Naive thymus-derived CD8-positive, alpha-beta T cell (primary cell): ENCODE data around the gene BBS12. TPM values are rescaled to one million over a fixed set of nuclear protein-coding genes. Genes with fewer than 3 reads are reported as not detected.

Source experiments
- ATAC-seq, 2 donors: fragments of 150-1000 bp; cut with Tn5 transposase in 1 of 2; sonication (Bioruptor Pico), chemical (Tn5 transposase) in 1 of 2; 1 replicate in 1 of 2; 2 replicates in 1 of 2; pipeline ENCODE4 v1.10.0; 2021; ENCODE audit warnings: mild to moderate bottlenecking in 2 of 2, moderate library complexity in 2 of 2
- POLR2A ChIA-PET: fragments of 350-600 bp; sonication (Branson Sonifier 250); formaldehyde crosslinking; loops from one replicate; lab custom pipeline; 2021; ENCODE audit warnings: antibody characterized with exemption; lab: Charles Lee
- DNase-seq, 10 donors: peaks; one replicate each; pipeline versions ENCODE4 v3.0.0 to v3.0.0-alpha.2; 2020 to 2022
- H3K27ac Mint-ChIP-seq, 10 donors: one replicate each; pipeline ENCODE4 v1.8.0; 2020 to 2022; ENCODE audit warnings: mild to moderate bottlenecking in 10 of 10, mixed read lengths in 10 of 10, moderate library complexity in 4 of 10, inconsistent platforms in 1 of 10
- H3K27me3 Mint-ChIP-seq, 5 donors: one replicate each; pipeline ENCODE4 v1.8.0; 2021 to 2022; ENCODE audit warnings: mixed read lengths in 5 of 5
- H3K36me3 Mint-ChIP-seq, 3 donors: one replicate each; pipeline ENCODE4 v1.8.0; 2020 to 2022; ENCODE audit warnings: mixed read lengths in 3 of 3, mild to moderate bottlenecking in 2 of 3, inconsistent platforms in 1 of 3
- H3K4me1 Mint-ChIP-seq, 4 donors: one replicate each; pipeline ENCODE4 v1.8.0; 2021 to 2022; ENCODE audit warnings: mixed read lengths in 4 of 4
- H3K4me3 Mint-ChIP-seq, 10 donors: one replicate each; pipeline ENCODE4 v1.8.0; 2020 to 2022; ENCODE audit warnings: mild to moderate bottlenecking in 10 of 10, mixed read lengths in 10 of 10, moderate library complexity in 6 of 10, inconsistent platforms in 1 of 10
- H3K9me3 Mint-ChIP-seq, 9 donors: one replicate each; pipeline ENCODE4 v1.8.0; 2020 to 2022; ENCODE audit warnings: mixed read lengths in 9 of 9, mild to moderate bottlenecking in 3 of 9, inconsistent platforms in 1 of 9, moderate library complexity in 1 of 9
- polyA plus RNA-seq, 3 donors: library from polyadenylated mRNA; unstranded; fragments of 300-500 nt; fragmentation: Illumina TruSeq; gene quantifications; one replicate each; pipeline ENCODE4 v1.2.3, GENCODE V29; 2021
- total RNA-seq, 8 experiments: library from RNA in 2 of 8; stranded (reverse) in 2 of 8; gene quantifications; one replicate each; pipeline ENCODE4 v1.2.3 and lab custom pipeline; 2021 to 2026

Gene BBS12
- total RNA-seq (1 to 10 TPM; 1.9 to 2.4 TPM), polyA plus RNA-seq (1 to 10 TPM in 2 of 3 donors, under 1 TPM in 1; 0.46 to 1.5 (median 1.1) TPM), total RNA-seq (lab: John Stamatoyannopoulos, UW) (0.98 to 10.9 (median 3.7) reads per million in 6 experiments)

DNA sequence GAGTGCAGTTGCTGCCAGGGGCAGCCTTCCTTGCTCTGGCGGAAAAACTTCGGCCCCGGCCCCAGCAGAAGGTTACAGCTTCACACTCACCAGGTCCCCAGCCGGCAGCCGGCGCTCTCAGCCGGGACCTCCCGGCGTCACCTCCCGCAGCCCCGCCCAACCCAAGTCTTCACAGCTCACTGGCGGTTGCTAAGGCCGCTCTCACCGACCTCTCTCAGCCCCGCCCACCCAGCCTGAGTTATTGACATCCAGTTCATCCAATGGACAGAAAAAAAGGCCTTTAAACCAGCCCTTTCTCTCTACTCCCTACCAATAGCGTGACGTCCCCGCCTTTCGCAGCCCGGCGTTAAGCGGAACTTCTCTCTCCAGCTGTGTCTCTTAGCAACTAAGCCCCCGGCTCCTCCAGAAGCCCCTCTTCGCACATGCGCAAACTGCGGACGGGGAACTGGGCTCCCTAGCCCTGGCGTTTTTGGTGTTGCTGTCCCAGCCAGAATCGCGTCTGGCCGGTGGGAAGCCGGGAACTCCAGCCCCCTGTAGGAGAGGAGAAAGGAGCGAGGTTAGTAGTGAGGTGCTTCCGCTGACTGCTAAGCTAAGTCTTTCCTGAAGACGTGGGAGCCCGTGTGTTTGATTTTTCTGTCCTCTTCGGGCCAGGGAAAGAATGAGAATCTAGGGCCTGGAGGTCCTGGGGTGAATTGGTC, at the start of gene BBS12:
TSS of gene BBS12 (plus strand) at position 376 of the 698 bp plus-strand sequence. CDS start 9,189 bp downstream, outside the sequence.
- POLR2A ChIA-PET = interaction anchor here (1.0 to 1.4 kb wide), 2 partner anchors 15 to 190 kb away, joined by 3 to 6 read pairs; partner anchors contain the start of gene NUDT6
- Mint-ChIP-seq H3K36me3 (peaks cover 7 to 9% (median 7%) of the 10 kb centered on the region in 3 donors), H3K4me1 (peaks cover 8 to 24% (median 22%) of the 10 kb centered on the region in 4 donors), H3K27ac (peak within 1 kb of the TSS; percentile 90 to 99 (median 99)), H3K4me3 (peak within 1 kb of the TSS; percentile 94 to 100 (median 98)), H3K27me3 (no peaks in the 10 kb centered on the region), H3K9me3 (peaks cover 0 to 7% (median 0%) of the 10 kb centered on the region in 9 donors)
- DNase-seq (peak; percentile 92 to 100 (median 99)), ATAC-seq (peak; percentile 96)

DNA sequence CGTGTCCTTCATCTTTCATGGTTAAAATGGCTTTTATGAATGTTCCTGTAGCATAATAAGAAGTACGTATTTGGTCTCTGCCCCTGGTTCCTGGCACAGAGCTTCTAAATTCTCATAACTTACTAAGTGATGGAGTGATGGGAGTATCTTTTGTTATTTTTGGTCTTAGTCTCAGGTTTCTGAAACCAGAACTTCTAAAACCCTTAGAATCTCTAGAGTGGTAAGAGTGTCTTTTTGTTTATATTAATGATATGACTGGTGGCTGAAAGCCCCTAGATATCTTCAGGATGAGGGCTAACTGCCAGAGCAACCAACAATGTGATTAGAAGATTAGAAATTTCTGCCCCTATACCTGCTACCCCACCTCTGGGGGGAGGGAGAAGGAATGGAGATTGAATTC, 45.8 kb upstream of the BBS12 start:
- no peak for ATAC-seq
- POLR2A ChIA-PET = no interaction called here

DNA sequence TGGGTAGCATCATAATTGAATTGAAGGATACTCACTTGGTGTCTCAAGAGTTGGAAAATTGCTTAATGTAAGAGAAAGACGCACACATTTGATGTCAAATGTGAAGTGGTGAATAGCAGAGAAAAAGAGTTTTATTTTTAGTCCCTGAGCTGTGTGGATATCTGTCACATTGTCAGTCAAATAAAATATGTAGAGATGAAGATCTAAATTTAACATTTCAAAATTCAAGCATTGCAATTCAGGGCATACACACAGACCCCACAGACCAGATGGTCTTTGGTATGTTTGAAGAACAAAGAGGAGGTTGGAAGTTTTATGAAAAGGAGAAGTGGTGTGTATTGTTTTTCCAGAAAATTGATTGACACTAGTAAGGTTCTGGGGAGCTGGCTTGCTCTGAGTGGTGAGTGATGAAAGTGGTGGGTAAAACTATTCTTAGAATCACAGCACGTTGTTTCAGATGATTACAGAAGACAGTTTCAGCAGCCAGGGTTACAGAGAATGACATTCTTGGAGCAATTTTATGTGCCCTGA, 44.9 kb upstream of the BBS12 start:
- Mint-ChIP-seq H3K27me3 (peaks cover 0 to 9% (median 2%) of the 10 kb centered on the region in 5 donors), H3K4me3 (no peak overlapping the region), H3K36me3 (peaks cover 0 to under 1% (median 0%) of the 10 kb centered on the region in 3 donors), H3K27ac (no peak overlapping the region), H3K9me3 (peaks cover 0 to 14% (median 5%) of the 10 kb centered on the region in 9 donors), H3K4me1 (peaks cover 0 to 2% (median 0%) of the 10 kb centered on the region in 4 donors)
- POLR2A ChIA-PET = no interaction called here
- no peak for DNase-seq
- ATAC-seq = no peak

More for the DNA sequence above, 45.8 kb upstream of the BBS12 start:
- peaks cover 0 to 2% (median 0%) of the 10 kb centered on the region in 4 donors for H3K4me1 Mint-ChIP-seq
- no peak overlapping the region for H3K4me3 Mint-ChIP-seq
- DNase-seq = no peak
- peaks cover 0 to 6% (median 0%) of the 10 kb centered on the region in 3 donors for H3K36me3 Mint-ChIP-seq
- H3K27me3 Mint-ChIP-seq = peaks cover 0 to 9% (median 0%) of the 10 kb centered on the region in 5 donors
- H3K27ac Mint-ChIP-seq = no peak overlapping the region
- H3K9me3 Mint-ChIP-seq = peaks cover 0 to 20% (median 5%) of the 10 kb centered on the region in 9 donors

DNA sequence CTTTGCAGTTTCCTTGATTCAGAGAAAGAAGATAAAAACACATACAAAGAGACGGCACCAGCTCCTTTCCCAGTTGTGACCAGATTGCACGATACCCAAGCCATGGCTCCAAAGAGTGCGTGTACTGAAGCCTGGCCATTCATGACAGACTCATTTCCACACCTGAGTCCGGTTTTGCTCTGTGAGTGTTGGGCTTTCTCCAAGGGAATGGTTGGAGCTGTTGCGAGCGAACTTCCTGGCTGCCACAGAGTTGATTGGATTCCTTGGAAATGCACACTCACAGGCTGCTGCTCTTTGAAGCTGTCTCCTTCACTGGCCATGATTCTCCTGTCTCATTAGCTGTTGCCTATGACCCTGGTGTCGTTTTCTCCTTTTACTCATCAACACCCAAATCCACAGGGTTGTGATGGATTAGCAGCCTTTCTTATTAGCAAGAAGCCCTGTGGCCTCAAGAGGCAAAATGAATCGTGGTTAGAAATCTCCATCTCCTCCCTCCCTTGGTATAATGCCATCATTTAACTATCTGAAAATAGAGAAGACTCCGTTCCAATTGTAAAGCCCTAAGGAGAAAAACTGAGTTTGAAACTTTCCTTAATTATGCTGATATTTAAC, 43.9 kb upstream of the BBS12 start:
- peaks cover 0 to 7% (median 4%) of the 10 kb centered on the region in 9 donors for H3K9me3 Mint-ChIP-seq
- peaks cover 0 to 2% (median 0%) of the 10 kb centered on the region in 4 donors for H3K4me1 Mint-ChIP-seq
- no peak overlapping the region for H3K27ac Mint-ChIP-seq
- H3K4me3 Mint-ChIP-seq = peak overlapping the region in 1 of 10 donors; percentile 58
- DNase-seq (no peak), ATAC-seq (no peak)
- POLR2A ChIA-PET = no interaction called here
- peaks cover 0 to 7% (median 2%) of the 10 kb centered on the region in 5 donors for H3K27me3 Mint-ChIP-seq
- H3K36me3 Mint-ChIP-seq = no peaks in the 10 kb centered on the region

DNA sequence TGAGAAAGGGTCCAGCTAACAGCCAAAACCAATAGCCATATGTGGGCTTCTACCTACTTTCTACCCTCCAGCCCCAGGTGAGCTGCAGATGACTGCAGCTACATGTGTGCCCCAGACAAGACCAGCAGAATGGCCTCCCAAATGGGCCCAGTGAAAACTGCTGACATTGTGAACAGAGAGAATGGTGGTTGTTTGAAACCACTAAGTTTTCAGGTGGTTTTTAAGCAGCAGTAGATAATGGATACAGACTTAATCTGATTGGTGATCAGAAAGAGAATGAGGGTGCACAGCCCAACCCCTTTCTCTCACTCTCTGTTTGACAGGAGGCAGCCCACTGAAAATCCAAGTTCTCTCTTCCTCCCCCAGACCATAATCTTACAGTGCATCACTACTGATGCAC, 42.5 kb upstream of the BBS12 start:
- ATAC-seq (no peak), DNase-seq (no peak)
- Mint-ChIP-seq H3K4me1 (peaks cover 0 to 2% (median 0%) of the 10 kb centered on the region in 4 donors), H3K27me3 (peaks cover 3 to 9% (median 6%) of the 10 kb centered on the region in 5 donors), H3K4me3 (peak overlapping the region in 1 of 10 donors; percentile 23), H3K36me3 (no peaks in the 10 kb centered on the region), H3K27ac (peak overlapping the region in 2 of 10 donors; percentile 33 to 47), H3K9me3 (no peaks in the 10 kb centered on the region)
- POLR2A ChIA-PET = no interaction called here

DNA sequence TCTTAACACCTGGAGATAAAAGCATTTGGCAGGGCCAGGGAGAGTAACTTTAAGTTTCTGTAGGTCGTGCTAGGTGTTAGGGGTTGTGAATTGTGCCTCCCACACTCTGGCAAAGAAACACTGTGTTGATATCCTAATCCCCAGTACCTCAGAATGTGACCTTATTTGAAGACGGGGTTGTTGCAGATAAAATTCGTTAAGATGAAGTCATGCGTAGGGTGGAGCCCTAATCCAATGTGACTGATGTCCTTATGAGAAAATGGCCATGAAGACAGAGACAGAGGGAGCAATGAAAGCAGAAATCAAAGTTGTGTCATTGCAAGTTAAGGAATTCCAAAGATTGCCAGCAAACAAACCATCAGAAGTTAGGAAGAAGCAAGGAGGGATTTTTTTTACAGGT, 40.5 kb upstream of the BBS12 start:
- Mint-ChIP-seq H3K4me3 (no peak overlapping the region), H3K27ac (no peak overlapping the region), H3K27me3 (peaks cover 3 to 20% (median 6%) of the 10 kb centered on the region in 5 donors), H3K36me3 (no peaks in the 10 kb centered on the region), H3K4me1 (peaks cover 0 to 2% (median 0%) of the 10 kb centered on the region in 4 donors), H3K9me3 (no peaks in the 10 kb centered on the region)
- POLR2A ChIA-PET = no interaction called here
- DNase-seq = no peak
- ATAC-seq = no peak

DNA sequence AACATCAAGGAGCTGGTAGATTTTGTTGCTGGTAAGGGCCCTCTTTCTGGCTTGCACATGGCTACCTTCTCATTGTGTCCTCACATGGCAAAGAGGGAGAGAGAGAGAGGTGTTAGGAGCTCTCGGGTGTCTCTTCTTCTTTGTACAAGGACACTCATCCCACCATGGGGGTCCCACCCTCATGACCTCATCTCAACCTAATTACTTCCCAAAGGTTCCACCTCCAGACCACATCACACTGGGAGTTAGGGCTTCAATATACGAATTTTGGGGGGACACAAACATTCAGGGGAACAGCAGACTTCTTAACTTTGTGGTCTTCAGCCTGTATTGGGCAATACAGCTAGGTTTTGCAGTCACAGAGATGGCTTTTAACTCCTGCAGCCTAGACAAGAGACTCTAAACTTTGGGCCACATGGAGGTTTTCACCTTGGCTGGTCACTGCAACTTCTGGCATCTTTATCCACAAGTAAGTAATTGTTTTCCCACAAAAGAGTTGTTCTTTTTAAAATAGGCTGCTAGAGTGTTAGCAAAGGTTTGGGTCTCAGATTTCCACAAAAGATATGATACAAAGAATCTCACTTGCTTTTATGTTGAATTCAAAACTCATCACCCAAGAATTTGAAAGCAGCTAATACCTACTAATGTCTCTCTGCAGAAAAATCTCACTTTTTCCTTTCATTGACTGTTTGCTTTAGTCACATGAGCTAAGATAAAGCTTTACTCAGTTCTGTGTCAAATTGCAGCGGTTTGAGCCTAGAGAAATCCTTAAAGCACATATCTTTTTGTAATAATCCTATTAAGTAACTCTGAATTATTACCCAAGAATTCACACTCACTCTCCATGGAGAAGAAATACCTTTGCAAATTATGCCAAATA, 39.6 kb upstream of the BBS12 start:
- H3K9me3 Mint-ChIP-seq = no peaks in the 10 kb centered on the region

DNA sequence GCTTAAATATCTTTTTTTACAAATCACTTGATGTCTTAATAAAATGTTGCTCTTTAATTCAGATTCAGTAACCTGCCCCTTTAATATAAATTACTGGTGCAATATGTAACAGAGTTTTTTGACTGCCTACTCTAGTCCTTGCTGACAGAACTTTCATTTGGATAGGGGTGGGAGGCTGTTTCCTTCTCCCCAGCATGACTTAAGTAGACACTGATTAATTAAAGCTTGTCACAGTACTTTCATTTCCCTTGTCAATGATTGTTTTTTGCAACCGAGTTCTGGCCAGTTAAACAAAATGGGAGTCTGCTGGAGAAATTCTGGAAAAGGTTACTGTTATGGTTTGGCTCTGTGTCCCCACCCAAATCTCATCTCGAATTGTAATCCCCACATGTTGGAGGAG, 37.3 kb upstream of the BBS12 start:
- H3K9me3 Mint-ChIP-seq = no peaks in the 10 kb centered on the region
- POLR2A ChIA-PET = no interaction called here
- H3K27me3 Mint-ChIP-seq = peaks cover 3 to 20% (median 6%) of the 10 kb centered on the region in 5 donors
- no peak overlapping the region for H3K4me3 Mint-ChIP-seq
- H3K27ac Mint-ChIP-seq = no peak overlapping the region
- DNase-seq = no peak
- no peak for ATAC-seq
- no peaks in the 10 kb centered on the region for H3K4me1 Mint-ChIP-seq
- no peaks in the 10 kb centered on the region for H3K36me3 Mint-ChIP-seq

More for the DNA sequence above, 39.6 kb upstream of the BBS12 start:
- ATAC-seq (no peak), DNase-seq (no peak)
- Mint-ChIP-seq H3K4me3 (no peak overlapping the region), H3K4me1 (peaks cover 0 to 1% (median 0%) of the 10 kb centered on the region in 4 donors), H3K36me3 (no peaks in the 10 kb centered on the region), H3K27ac (no peak overlapping the region), H3K27me3 (peaks cover 3 to 20% (median 6%) of the 10 kb centered on the region in 5 donors)
- POLR2A ChIA-PET = no interaction called here

DNA sequence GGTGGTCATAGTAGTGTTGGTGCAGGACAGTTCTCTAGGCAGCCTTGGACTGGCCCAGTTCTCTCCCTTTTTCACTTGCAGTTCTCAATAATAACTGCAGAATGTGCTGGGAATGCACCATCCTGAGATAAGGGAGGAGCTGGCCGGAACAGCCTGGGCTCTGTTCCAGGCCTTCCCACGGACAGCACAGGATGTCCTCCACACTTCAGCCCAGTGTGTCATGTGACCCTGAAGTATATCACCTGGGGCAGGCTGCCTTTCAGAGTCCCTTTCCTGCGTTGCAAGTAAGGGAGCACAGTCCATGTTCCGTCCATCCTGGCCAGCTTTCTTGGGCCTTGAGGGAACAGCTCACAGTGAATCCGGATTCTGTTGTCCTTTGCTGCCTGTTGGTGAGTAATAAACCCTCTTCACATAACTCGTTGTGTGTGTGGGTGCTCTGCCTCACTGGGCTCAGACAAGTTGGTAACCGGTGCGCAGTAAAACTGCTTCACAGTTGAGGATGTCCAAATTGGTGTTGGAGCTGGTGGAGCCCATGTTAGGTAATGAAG, 32.3 kb upstream of the BBS12 start:
- no peak for ATAC-seq
- Mint-ChIP-seq H3K27ac (no peak overlapping the region), H3K27me3 (peaks cover 4 to 27% (median 13%) of the 10 kb centered on the region in 5 donors), H3K36me3 (no peaks in the 10 kb centered on the region), H3K9me3 (no peaks in the 10 kb centered on the region), H3K4me3 (no peak overlapping the region), H3K4me1 (no peaks in the 10 kb centered on the region)
- DNase-seq = no peak
- POLR2A ChIA-PET = no interaction called here

DNA sequence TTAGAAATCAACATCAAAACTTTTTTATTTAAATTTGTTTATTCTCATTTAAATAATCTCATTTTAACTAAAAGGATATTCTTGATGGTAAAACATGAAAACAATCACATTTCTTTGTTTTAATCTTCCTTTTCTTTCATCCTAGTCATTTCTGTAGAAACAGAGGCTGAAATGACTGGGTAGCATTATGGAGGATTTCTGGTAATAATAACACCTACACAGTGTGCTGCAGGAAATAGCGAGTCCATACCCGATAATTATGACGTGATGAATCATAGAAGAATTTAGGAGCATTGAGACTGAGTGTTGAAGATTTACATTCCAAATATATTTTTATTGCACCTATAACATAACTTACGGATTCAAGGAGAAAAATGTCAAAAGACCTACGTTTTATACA, 31.4 kb upstream of the BBS12 start:
- no peak for DNase-seq
- POLR2A ChIA-PET = no interaction called here
- Mint-ChIP-seq H3K27me3 (peaks cover 4 to 19% (median 13%) of the 10 kb centered on the region in 5 donors), H3K9me3 (no peaks in the 10 kb centered on the region), H3K4me1 (no peaks in the 10 kb centered on the region), H3K27ac (no peak overlapping the region), H3K4me3 (no peak overlapping the region), H3K36me3 (no peaks in the 10 kb centered on the region)
- ATAC-seq = no peak

DNA sequence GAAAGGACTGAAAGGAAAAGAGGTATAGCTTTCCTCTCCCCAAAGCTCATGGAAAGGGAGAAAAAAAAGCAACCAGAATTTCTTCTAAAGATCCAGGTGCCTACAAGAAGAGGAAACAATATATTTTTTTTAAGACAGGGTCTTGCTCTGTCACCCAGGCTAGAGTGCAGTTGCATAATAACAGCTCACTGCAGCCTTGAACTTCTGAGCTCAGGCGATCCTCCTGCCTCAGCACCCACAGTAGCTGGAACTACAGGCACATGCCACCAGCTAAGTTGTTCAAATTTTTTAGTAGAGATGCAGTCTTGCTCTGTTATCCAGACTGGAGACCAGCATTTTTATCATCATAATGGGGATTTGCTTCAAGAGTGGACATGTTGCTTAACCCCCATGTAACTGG, 30.5 kb upstream of the BBS12 start:
- H3K4me1 Mint-ChIP-seq = no peaks in the 10 kb centered on the region
- no peaks in the 10 kb centered on the region for H3K9me3 Mint-ChIP-seq

DNA sequence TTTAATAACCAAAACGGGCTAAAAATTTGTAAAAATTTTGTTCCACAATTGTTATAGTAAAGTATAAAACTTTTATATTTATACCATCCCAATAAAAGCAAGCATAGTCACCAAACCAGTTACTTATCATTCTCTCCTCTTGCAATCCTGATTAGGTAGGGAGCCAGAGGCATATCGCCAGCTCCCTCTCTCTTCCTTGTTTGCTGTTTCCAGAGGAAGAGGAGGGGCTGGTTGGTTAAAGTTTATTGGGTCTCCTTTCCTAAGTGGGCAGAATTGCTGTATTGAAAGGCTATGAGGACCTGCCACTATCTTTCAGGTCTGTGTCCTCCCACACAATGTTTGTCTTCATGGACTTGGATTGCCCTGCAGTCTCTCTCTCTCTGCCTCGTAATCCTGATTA, 29.6 kb upstream of the BBS12 start:
- peaks cover 4 to 23% (median 13%) of the 10 kb centered on the region in 5 donors for H3K27me3 Mint-ChIP-seq
- H3K9me3 Mint-ChIP-seq = no peaks in the 10 kb centered on the region
- ATAC-seq (no peak), DNase-seq (no peak)
- no peak overlapping the region for H3K4me3 Mint-ChIP-seq
- no peaks in the 10 kb centered on the region for H3K36me3 Mint-ChIP-seq
- no peak overlapping the region for H3K27ac Mint-ChIP-seq
- POLR2A ChIA-PET = no interaction called here
- H3K4me1 Mint-ChIP-seq = no peaks in the 10 kb centered on the region

More for the DNA sequence above, 30.5 kb upstream of the BBS12 start:
- no peak for ATAC-seq
- DNase-seq = no peak
- Mint-ChIP-seq H3K36me3 (no peaks in the 10 kb centered on the region), H3K4me3 (no peak overlapping the region), H3K27ac (no peak overlapping the region), H3K27me3 (peaks cover 4 to 19% (median 13%) of the 10 kb centered on the region in 5 donors)
- POLR2A ChIA-PET = no interaction called here
